GM18526 (cell line): ENCODE data around the gene CHCHD1.

Source experiments
- POLR2A ChIP-seq: IDR thresholded peaks from 3 replicates; pipeline ENCODE4 v1.6.1; 2011; ENCODE audit not compliant: insufficient read length; ENCODE audit errors: extremely low read depth

Gene CHCHD1

GRCh38 chr10:73814896-73815718 is 33.3 kb downstream of the CHCHD1 start:
- TF ChIP-seq POLR2A: no peak

GRCh38 chr10:73815719-73816030 is 33.8 kb downstream of the CHCHD1 start:
- TF ChIP-seq POLR2A: no peak

- TF ChIP-seq POLR2A: no peak
Measured at GRCh38 chr10:73816917-73817729, 35.3 kb downstream of the CHCHD1 start.

GRCh38 chr10:73817826-73818225 is 36.0 kb downstream of the CHCHD1 start:
- no peak for TF ChIP-seq POLR2A

GRCh38 chr10:73818402-73818801 is 36.6 kb downstream of the CHCHD1 start:
- no peak for TF ChIP-seq POLR2A

GRCh38 chr10:73819081-73819480 is 37.2 kb downstream of the CHCHD1 start:
- TF ChIP-seq POLR2A: no peak

- TF ChIP-seq POLR2A: no peak
Measured at GRCh38 chr10:73819513-73820093, 37.8 kb downstream of the CHCHD1 start.

- TF ChIP-seq POLR2A: no peak
Measured at GRCh38 chr10:73823391-73823790, 41.5 kb downstream of the CHCHD1 start.

- TF ChIP-seq POLR2A: no peak
Measured at GRCh38 chr10:73824146-73824725, 42.4 kb downstream of the CHCHD1 start.

- no peak for TF ChIP-seq POLR2A
Measured at GRCh38 chr10:73827346-73828089, 45.7 kb downstream of the CHCHD1 start.

- no peak for TF ChIP-seq POLR2A
Measured at GRCh38 chr10:73828161-73828560, 46.3 kb downstream of the CHCHD1 start.
